ENCODE results near the gene TUBB4A.

Gene TUBB4A

DNA sequence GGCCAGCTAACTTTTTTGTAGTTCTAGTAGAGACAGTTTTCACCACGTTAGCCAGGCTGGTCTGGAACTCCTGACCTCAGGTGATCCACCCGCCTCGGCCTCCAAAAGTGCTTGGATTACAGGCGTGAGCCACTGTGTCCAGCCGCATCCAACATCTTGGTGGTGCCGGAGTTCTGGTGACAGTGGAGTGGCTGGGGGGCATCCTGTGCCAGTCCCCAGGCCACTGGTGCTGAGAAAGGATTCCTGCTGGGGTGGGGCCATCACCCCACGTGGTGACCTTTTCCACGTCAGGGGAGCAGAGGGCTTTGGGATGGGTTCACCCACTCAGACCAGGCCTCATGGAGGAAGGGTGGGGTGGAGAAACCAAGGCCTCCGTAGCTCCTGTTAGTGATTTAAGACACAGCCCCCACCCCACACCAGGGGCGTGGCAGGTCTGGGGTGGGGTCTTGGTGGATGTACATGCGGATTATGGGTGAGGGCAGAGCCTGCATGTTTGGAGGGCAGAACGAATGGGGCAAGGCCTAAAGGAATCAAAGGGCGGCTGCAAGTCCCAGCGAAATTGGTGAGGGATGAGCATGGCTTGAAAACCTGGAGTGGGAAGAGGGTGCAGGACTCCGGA, 12.9 kb upstream of the TUBB4A start:
- TF ChIP-seq, protein P1, sequence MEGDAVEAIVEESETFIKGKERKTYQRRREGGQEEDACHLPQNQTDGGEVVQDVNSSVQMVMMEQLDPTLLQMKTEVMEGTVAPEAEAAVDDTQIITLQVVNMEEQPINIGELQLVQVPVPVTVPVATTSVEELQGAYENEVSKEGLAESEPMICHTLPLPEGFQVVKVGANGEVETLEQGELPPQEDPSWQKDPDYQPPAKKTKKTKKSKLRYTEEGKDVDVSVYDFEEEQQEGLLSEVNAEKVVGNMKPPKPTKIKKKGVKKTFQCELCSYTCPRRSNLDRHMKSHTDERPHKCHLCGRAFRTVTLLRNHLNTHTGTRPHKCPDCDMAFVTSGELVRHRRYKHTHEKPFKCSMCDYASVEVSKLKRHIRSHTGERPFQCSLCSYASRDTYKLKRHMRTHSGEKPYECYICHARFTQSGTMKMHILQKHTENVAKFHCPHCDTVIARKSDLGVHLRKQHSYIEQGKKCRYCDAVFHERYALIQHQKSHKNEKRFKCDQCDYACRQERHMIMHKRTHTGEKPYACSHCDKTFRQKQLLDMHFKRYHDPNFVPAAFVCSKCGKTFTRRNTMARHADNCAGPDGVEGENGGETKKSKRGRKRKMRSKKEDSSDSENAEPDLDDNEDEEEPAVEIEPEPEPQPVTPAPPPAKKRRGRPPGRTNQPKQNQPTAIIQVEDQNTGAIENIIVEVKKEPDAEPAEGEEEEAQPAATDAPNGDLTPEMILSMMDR (IDR thresholded peaks at IDR 0.05): no peak
- no peak for TF ChIP-seq ZFX (IDR thresholded peaks at IDR 0.05; ENCODE audit: borderline replicate concordance)
- no peak overlapping the region for H3K27ac ChIP-seq

DNA sequence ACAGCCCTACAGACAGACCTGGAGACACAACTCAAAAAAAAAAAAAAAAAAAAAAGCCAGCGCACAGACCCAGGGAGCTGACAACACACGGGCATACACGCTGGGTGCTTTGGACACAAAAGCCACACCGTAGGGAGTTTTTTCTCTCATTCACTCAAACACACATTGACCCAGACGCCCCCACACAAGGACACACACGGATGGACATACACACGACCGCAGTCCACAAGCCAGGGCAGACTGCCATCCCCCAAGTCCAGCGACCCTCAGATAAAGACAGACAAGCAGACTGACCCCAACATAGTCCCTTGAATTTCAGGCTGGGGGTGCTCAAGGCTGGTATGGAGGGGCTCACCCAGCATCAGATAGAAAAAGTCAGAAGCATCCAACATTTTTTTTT, 12.0 kb upstream of the TUBB4A start:
- H3K27ac ChIP-seq: peak overlapping the region; percentile 34; the same call in 1 of the 2 replicates
- TF ChIP-seq, protein P1 (IDR thresholded peaks at IDR 0.05): no peak

DNA sequence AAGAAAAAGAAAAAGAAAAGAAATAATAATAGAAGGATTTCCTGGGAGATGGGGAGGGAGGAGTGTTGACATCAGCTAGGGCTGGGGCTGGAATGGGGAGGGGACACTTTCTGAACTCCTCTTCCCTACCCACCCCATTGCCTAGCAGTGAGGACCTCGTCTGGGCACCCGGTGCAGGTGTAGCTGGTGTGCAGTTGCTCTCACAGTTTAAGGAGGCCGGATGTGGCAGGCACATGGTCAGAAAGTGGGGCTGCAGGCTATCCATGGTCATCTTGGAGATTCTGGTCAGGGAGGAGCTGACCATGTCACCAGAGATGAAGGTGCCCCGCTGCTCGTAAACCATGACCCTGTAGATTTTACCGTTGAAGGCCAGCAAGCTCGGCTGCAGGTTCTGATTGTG, 8.5 kb upstream of the TUBB4A start:
- TF ChIP-seq, protein P1 (IDR thresholded peaks at IDR 0.05): no peak
- no peak for TF ChIP-seq ZFX (IDR thresholded peaks at IDR 0.05; ENCODE audit: borderline replicate concordance)
- no peak overlapping the region for H3K27ac ChIP-seq

DNA sequence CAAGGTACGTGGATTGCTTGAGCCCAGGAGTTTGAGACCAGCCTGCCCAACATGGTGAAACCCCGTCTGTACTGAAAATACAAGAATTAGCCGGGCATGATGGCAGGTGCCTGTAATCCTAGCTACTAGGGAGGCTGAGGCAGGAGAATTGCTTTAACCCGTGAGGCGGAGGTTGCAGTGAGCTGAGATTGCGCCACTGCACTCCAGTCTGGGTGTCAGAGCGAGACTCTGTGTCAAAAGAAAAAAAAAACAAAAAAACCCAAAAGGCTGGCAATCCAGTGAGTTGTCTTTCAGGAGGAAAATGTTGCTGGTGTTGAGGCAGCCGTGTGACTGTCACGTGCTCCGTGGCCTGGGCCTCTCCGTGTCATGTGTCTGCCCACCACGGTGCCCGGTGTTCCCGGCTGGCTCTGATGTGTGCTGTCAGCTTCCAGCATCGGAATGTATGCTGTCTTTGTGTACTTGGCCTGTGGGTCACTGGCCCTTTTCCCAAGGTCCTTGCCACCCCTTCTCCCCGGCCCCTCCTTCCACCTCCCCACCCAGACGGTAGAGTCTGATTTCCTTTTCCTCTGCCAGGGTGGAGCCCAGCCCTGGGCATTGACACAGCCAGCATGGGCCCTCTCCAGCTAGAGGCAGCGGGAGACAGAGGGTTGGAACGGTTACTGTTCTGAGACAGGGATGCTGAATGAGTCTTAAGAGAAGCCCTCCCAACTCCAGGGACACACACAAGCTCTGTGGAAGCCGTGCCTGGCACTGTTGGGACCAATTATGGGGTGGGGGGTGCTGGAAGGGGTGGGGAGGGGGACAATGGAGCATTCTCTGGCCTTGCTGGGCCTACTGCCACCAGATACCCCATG, 7.2 kb upstream of the TUBB4A start:
- TF ChIP-seq ZFX (IDR thresholded peaks at IDR 0.05; ENCODE audit: borderline replicate concordance): no peak
- TF ChIP-seq, protein P1 (IDR thresholded peaks at IDR 0.05): no peak
- H3K27ac ChIP-seq: no peak overlapping the region

DNA sequence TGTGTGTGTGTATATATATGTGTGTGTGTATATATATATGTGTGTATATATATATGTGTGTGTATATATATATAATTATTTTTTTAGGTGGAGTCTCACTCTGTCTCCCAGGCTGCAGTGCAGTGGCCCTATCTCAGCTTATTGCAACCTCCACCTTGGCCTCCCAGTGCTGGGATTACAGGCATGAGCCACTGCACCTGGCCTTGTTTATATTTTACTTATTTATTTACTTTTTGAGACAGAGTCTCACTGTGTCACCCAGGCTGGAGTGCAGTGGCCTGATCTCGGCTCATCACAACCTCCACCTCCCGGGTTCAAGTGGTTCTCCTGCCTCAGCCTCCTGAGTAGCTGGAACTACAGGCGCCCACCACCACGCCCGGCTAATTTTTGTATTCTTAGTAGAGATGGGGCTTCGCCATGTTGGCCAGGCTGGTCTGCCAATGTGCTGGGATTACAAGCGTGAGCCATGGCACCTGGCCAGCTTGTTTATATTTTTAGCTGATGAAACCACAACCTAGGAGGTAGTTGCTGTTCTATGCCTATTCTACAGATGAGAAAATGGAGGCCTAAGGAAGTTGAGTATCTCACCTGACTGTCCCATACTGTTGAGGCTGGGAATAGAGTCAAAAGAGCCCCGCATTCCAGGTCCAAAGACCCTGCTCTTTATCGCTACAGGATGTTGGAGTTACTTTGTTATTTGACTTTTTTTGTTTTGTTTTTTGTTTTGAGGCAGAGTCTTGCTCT, 6.1 kb upstream of the TUBB4A start:
- H3K27ac ChIP-seq: 0 out of 2 replicates have a peak overlapping the region, but pooled peaks have one; percentile 7

DNA sequence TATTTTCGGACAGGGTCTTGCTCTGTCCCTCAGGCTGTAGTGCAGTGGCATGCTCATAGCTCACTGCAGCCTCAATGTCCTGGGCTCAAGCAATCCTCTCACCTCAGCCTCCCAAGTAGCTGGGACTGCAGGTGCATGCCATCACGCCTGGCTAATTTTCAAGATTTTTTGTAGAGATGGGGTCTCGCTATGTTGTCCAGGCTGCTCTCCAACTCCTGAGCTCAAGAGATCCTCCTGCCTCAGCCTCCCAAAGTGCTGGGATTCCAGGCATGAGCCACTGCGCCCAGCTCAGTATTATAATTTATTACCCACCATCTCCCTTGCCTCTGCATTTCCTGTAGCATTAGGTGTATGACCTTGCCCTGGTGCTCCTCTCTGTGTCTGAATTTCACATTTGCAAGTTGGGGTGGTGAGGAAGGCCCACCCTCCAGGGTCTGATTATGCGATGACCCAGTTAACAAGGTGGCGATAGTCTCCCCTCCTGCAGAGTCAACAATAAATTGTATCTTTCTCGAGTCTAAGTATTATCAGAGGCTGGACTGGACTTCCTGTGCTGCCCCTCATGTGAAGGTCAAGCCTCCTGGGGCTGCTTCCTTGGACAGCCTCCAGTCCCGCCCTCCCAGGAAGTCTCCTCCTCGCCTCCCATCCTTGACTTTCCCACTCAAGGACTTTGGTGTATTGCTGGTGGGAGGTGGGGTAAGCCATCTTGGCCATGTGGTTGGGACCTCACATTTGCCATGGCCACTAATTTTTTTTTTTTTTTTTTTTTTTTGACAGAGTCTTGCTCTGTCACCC, 1.5 kb upstream of the TUBB4A start:
- TF ChIP-seq, protein P1 (IDR thresholded peaks at IDR 0.05): no peak
- TF ChIP-seq ZFX (IDR thresholded peaks at IDR 0.05; ENCODE audit: borderline replicate concordance): no peak
- no peak overlapping the region for H3K27ac ChIP-seq
